Neural cell (in vitro differentiated cells): ENCODE results near the gene PIK3C2G.

ENCODE experiments used
- CTCF ChIP-seq: fragments of 450-650 bp; IDR thresholded peaks from 2 replicates; pipeline ENCODE4 v1.5.1; 2014; ENCODE audit warnings: antibody characterized with exemption, mild to moderate bottlenecking, moderate library complexity; ENCODE audit not compliant: poor library complexity, severe bottlenecking
- EZH2 ChIP-seq: fragments of 200-600, 300-800 bp; shearing (Covaris generic), sonication (generic); IDR thresholded peaks from 2 replicates; pipeline ENCODE4 v1.6.1; 2014; ENCODE audit warnings: antibody characterized with exemption, low read length, borderline replicate concordance, mild to moderate bottlenecking; ENCODE audit not compliant: insufficient read depth, poor library complexity, severe bottlenecking

- TF ChIP-seq CTCF (no peak), EZH2 (no peak)
Observed at GRCh38 chr12:18358930-18359329, 97.6 kb downstream of the PIK3C2G start.
